Erythroblast (primary cell): Measurements from ENCODE around the gene LYSMD3.
A peak's percentile ranks its signal among the peaks of the same experiment; 100 is the strongest.

Experiments
- DNase-seq, 2 experiments: peaks; one replicate each; lab custom pipeline; 2025; lab: John Stamatoyannopoulos, UW
- GATA1 ChIP-seq: IDR thresholded peaks from 2 replicates; pipeline ENCODE4 v1.6.1; 2011; ENCODE audit warnings: low read depth, mild to moderate bottlenecking, control low read depth, low read length, moderate library complexity
- POLR2A ChIP-seq: IDR thresholded peaks from 2 replicates; pipeline ENCODE4 v1.6.1; 2011; ENCODE audit warnings: mild to moderate bottlenecking, low read length

LYSMD3 gene

GRCh38 chr5:90530736-90531487 is 1.5 kb upstream of the LYSMD3 start:
- no peak for TF ChIP-seq POLR2A
- DNase-seq: peak in 1 of 2 experiments; percentile 44

DNA sequence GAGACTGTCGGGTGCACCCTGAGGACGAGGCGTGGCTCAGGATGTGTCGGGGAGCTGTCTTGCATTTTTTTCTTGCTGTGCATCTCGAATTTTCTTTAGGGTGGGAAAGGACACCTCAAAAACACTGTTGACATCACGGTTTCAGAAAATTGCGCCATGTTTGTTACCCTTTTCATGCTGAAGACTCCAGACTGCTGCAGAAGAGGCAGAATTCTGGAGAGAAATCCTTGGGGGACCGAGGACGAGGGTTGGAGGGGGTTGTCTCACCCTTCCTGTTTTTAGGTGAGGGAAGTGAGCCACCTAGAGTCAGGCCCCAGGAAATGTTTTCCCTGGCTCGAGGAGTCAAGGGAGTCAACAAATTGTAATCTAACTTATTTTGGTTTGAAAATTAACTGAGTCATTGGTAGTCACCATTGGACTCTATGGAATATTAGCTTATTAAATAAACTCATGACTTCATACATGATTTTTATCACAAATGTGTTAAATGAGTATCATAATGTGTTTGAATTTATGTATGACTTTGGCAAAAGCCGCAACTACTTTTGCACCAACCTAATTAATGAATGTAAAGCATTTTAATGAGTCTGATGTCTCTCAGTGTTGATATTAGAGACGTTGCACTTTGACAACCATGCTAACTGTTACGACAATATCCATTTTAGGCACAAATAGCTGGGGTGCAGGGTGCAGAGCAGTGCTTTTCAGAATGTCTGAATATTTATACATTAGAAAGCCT is 724 bp upstream of the LYSMD3 start:
- peak; percentile 87 to 91 for DNase-seq
- TF ChIP-seq GATA1 (no peak), POLR2A (no peak)

GRCh38 chr5:90528601-90529193 is 687 bp downstream of the LYSMD3 start:
- peak; percentile 72 to 86 for DNase-seq
- TF ChIP-seq POLR2A (no peak), GATA1 (no peak)

DNA sequence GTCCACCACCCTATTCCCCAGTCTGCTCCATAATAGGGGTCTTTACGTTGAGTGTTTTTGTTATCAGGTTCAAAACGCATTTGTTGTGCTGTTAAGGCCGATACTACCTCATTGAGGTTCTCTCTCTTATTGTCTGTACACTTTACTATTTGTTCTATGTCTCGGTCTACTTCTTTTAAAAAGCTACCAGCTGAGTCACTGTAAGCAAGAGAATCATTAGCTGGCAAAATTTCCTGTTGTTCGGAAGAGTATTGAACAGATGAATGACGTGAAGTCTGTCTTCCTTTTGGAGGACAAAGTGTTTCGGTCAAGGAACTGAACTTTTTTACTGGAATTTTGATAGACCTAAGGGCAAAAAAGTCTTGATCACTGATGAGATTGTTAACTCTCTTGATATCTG is 10.3 kb downstream of the LYSMD3 start:
- no peak for DNase-seq

GRCh38 chr5:90518661-90519060 is 10.7 kb downstream of the LYSMD3 start:
- TF ChIP-seq POLR2A: no peak
- no peak for DNase-seq

More for the DNA sequence above, 10.3 kb downstream of the LYSMD3 start:
- TF ChIP-seq GATA1 (no peak), POLR2A (no peak)

- DNase-seq: no peak
Measured at GRCh38 chr5:90514520-90514919, 14.9 kb downstream of the LYSMD3 start.

DNA sequence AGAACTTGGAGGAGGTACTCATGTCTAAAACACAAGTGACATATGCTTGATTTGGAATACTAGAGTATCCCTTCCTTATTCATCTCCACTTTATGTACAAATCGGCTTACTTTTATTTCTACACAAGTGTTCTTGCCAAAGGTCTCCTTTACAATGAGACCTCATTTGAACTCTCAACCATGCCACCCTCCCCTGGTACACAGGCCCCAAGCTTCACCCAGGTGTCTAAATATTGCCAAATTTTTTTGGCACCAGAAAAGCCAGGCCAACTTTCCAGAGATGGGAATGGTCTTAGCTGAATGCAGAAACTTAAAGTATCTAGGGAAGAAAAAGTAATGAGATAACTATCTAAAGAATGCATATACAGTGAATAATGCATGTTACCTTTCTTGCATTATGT is 18.9 kb downstream of the LYSMD3 start:
- DNase-seq: no peak
- no peak for TF ChIP-seq GATA1

More at GRCh38 chr5:90514520-90514919, 14.9 kb downstream of the LYSMD3 start:
- TF ChIP-seq GATA1: no peak
- TF ChIP-seq POLR2A: no peak

DNA sequence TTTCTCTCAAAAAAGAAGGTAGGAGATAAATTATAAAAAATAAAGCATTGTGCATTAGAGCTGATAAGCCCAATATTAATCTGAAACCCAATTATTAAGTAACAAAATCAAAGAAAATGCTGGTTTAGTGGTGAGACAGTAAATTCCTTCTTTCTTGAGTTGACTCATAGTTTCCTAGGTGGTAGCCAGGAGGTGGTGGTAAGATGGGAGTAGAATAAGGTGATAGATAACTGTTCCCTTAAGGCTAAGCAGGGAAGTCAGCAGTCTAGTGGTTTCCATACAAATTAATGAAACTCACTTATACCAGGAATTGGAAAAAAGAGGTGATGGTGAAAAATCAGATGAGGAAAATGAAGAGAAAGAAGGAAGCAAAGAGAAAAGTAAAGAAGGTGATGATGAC is 23.2 kb downstream of the LYSMD3 start:
- no peak for TF ChIP-seq GATA1
- TF ChIP-seq POLR2A: no peak
- DNase-seq: no peak

GRCh38 chr5:90504743-90505142 is 24.6 kb downstream of the LYSMD3 start:
- DNase-seq: no peak
- no peak for TF ChIP-seq GATA1
- TF ChIP-seq POLR2A: no peak

DNA sequence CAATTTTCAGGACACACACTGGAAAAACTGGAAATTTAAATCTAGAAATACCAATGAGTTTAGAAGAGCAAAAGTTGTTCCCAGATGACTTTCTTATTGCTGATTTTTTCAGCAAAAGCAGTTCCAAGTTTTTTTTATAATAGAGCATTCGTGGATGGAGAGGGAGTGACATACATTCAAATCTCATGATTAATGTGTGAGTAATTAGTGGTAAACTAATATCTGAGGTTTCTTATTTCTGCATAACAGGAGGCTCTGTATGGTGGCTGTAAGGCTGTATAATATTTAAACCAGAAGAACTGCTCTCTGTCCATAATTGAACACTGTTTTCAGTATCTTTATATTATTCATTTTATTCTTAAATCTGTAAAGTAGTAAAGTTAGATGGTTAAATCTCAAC is 25.8 kb downstream of the LYSMD3 start:
- no peak for TF ChIP-seq POLR2A
- TF ChIP-seq GATA1: no peak
- no peak for DNase-seq

- DNase-seq: peak in 1 of 2 experiments; percentile 27
- TF ChIP-seq POLR2A: no peak
Measured at GRCh38 chr5:90495146-90495545, 34.2 kb downstream of the LYSMD3 start.

DNA sequence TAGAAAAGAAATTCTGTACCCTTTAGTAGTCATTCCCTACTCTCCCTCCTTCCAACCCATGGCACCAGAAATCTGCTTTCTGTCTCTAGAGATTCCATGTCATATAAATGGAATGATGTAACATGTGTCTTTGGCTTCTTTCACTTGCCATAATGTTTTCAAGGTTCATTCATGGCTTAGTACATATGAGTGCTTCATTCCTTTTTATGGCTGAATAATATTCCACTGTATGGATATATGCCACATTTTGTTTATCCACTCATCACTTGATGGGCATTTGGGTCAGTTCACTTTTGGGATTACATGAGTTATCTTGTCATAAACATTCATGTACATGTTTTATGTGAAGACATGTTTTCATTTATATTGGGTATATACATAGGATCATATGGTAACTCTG is 35.3 kb downstream of the LYSMD3 start:
- DNase-seq: no peak
- TF ChIP-seq GATA1: no peak
- TF ChIP-seq POLR2A: no peak

GRCh38 chr5:90488791-90489190 is 40.6 kb downstream of the LYSMD3 start:
- no peak for DNase-seq
- TF ChIP-seq GATA1 (no peak), POLR2A (no peak)

DNA sequence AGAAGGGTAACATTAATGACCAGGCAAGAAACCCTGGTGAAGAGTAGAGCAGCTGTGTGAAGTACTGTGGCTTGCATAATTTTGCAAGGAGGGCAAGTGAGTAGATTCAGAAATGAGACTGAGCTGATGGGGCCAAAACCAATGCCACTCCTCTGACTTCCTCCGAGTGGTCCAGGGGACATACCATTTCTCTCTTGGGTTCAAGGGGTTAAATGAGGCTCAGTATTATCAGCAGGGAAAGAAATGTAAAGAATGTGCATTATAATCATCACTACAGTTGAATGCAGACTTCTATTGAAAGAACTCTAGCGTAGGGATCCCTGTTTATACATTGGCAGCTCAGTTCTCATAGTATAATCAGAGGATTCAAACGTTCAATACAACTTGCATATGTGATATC is 44.8 kb downstream of the LYSMD3 start:
- DNase-seq: no peak

GRCh38 chr5:90483206-90483605 is 46.2 kb downstream of the LYSMD3 start:
- no peak for DNase-seq
- TF ChIP-seq POLR2A (no peak), GATA1 (no peak)

More for the DNA sequence above, 44.8 kb downstream of the LYSMD3 start:
- TF ChIP-seq POLR2A (no peak), GATA1 (no peak)
